ENCODE data around the gene ASPDH.
A peak's percentile ranks its signal among the peaks of the same experiment; 100 is the strongest.

ASPDH gene

GRCh38 chr19:50512999-50513745 is 541 bp downstream of the ASPDH start:
- DNase-seq = no peak

DNA sequence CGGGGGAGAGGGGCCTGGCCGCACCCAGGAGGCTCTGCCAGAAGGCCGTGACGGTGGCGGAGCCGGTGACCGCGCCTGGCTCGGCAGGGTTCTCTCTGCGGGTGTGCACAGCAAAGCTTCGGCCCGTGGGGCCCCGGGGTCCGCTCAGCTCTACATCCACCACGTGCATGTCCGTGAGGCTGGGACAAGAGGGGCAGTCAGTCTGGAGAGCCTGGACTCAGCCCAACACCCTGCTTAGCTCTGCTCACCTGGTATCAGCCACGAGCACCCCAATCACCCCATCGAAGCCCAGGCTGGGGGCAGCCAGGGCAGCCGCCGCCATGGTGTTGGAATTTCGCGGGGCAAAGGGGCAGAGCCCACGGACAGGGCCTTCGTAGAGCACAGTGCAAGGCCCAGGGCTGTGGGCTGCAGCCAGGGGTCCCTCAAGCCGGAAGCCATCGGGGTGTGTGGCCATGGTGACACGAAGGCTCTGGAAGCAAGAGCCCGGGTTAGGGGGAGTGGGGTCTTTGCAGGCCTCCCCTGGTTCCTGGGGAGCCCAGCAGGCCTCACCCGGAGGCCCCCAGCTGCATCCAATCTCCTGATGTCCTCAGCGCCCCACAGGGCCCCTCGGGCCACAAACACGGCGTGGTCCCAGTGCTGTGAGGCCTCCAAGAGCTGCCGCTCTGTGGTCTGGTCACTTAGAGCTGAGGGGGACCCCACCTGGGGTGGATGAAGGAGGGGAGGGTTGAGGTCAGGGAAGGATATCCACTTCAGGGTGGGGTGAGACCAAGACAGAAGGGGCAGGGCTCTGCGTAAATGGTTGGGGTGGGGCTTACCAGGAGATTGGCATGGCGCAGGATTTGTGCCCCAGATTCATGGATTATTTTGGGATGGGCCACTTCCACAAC is 1.4 kb downstream of the ASPDH start:
- DNase-seq = no peak

DNA sequence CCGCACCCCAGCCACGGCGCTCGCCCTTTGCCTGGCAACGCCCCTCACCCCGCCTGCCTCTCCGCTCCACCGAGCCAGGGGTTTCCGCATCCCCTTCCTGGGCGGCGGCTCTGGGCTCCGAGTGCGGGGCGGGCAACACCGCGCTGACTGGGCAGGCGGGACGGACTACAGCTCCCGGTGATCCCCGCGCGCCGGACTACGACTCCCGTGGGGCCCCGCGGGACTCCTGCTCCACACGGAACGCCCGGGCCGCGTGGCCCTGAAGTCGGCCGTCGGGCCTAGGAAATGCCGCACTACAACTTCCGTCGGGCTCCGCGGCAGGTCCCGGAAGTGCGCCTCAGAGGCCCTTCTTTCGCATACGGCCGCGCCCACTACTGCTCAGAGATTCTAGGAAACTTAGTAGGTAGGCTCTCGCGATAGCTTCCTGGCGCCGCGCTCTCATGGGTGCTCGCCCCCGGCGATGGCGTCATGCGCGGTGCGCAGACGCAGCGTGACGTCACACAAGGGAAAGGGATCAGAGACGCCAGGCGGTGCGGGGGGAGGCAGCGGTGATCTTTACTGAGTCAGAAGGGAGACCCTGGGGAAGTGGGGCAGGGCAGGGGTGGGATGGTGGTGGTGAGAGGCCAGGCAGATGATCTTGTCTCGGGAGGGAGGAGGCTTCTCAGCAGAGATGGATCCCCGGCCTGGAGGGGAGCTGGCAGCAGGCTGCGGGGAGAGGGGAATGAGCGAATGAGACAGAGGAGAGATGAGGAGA is 2.5 kb downstream of the ASPDH start, which contains the start of gene JOSD2:
TSS of gene JOSD2 (minus strand) at position 123 of the 754 bp plus-strand sequence. CDS start 760 bp downstream, outside the sequence.
- DNase-seq = peak; percentile 98

GRCh38 chr19:50510700-50511068 is 3.0 kb downstream of the ASPDH start:
- DNase-seq = no peak

GRCh38 chr19:50510121-50510670 is 3.5 kb downstream of the ASPDH start:
- DNase-seq = no peak

DNA sequence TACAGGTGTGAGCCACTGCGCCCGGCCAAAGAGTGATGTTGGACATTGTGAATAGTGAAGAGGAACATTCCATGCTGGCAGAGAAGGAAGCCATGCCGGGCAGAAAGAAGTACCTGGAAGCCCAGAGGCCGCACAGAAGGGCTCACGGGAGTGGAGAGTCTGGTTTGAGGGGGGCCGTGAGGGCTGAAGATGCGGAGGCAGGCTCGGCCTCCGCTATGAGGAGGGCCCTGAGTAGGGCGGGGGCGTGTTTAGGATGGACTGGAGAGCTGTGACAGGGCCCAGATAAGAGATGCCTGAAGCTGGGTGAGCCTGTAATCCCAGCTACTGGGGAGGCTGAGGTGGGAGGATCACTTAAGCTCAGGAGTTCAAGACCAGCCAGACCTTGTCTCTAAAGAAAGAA is 4.3 kb downstream of the ASPDH start:
- no peak for DNase-seq

GRCh38 chr19:50508843-50509190 is 4.9 kb downstream of the ASPDH start:
- no peak for DNase-seq

DNA sequence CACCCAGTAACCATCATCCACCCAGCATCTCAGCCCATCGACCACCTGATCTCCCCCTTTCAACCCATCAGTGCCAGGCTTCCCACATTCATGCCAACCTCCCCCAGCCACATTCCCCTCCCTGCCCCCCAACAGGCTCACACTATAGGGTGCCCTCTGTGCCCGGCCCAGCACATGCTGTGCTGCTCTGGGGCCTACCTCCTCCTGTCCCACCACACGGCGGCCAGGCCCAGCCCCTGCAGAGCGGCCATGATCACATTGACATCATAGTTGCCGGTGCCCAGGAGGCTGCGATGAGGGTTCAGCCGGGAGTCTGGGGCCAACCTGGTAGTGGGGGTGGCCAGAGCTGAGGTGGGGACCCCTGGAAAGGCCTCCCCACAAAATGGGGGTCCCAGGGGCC is 6.3 kb downstream of the ASPDH start:
- no peak for DNase-seq

DNA sequence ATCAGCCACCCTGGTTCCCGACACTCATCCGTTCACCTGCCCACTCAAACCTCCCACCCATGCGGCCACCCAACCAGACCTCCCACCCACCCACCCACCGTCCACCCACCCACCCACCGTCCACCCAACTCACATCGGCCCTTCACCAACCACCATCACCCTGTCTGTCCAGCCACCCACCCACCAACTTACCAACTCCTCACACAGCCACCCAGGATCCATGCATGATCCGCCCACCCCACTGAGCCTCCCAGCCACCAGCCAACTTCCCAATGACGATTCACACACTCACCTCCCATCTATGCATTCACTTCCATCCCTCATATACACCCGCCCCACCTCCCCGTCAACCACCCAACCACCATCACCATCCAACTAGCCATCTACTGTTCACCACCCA is 7.0 kb downstream of the ASPDH start:
- no peak for DNase-seq

GRCh38 chr19:50505856-50506611 is 7.7 kb downstream of the ASPDH start:
- DNase-seq = no peak

DNA sequence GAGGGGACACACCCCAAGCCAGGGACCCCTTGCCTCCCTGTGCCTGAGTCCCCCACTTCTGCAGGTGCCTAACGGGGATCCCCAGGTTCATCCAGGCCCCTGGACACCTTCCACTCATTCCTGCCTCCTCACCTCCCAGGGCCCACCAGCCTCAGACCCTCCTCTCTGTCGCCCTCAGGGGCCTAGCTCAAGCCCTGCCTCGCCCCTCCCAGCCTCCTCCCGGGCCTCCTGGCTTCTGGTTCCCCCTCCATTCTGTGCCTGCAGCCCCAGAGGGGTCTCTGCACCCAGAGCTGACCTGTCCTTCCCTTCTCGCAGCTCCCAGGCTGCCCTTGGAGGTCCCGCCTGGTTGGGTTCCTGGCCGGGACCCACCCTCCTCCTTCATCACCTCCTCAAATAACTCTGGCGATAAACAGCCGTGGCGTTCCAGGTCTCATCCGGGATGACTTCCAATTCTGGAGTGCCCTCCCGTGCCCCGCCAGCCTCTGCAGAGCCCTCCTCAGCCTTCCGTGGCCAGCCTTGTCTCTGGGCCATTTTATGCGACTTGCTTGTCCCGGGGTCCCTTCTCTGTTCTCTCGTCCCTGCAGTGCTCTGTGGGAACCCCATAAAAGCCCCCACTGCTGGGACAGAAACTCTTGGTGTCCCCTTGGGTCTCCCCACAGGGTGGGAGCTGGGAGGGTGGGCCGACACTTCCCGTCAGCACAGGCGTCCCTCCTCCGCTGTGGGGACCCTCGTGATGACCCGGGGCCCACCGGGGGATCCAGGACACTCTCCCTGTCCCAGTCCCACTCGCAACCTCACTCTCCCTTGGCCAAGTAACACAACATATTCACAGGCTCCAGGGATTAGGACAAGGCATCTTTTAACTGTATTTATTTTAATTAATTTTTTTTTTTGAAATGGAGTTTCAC is 11.9 kb downstream of the ASPDH start:
- no peak for DNase-seq

DNA sequence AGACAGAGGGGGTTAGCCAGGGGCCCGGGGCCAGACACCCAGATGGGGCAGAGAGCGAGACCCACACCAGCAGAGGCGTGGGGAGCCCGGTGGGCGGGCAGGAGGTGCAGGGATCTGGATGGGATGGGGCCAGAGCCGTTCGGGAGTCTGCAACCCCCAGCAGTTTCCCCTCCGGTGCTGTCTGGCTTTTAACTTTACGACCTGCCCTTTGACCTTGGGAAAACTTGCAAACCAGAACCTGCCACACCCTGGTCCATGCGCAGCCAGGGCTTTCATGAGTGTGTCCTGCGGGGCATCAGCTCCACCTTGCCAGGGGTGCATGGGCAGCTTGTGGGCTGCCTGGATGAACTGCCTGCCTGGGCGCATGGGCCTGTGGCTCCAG is 12.5 kb downstream of the ASPDH start:
- no peak for DNase-seq

GRCh38 chr19:50500753-50501151 is 13.0 kb downstream of the ASPDH start:
- DNase-seq = no peak

DNA sequence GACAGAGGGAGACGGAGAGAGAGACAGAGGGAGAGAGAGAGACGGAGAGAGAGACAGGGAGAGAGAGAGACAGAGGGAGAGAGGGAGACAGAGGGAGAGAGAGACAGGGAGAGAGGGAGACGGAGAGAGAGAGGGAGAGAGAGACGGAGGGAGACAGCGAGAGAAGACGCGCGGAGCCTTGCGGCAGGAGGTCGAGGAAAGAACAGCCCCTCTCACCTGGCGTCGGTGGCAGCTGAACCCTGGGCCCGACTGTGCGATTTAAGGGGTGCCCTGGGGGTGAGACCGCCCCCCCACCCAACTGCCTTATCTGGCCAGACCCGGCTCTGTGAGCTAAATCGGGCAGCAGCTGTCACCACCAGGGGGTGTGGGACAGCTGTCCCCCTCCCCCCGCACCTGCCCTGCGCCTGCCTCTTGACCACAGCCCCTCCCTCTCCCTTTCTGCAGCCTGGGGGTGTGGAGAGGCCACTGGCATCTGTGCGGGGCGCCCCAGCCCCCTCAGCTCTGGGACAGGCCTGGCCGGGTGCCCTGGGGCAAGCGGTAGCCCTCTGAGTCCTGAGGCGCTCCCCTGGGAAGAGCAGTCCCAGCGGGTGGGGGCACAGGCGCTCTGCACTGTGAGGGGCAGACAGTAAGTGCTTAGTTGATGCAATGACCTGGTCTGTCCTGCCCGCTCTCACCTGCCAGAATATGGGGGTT is 13.5 kb downstream of the ASPDH start:
- no peak for DNase-seq

- no peak for DNase-seq
Observed at GRCh38 chr19:50498219-50499056, 15.3 kb downstream of the ASPDH start.

DNA sequence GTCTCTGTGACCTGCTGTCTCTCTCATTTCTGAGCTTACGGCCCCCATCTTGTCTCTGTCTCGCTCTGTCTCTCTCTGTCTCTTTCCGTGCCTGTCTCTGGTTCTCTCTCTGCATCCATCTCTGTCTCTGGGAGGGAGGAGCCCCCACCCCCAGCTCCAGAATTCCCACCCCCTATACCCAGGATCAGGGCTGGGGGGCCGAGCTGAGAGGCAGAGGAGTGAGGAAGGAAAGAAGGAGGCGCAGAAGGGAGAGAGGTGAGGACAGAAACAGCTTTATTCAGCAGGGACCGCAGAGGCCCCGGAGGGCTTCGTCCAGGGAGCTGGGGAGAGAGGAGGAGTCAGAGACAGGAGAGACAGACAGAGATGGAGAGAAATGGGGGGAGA is 16.7 kb downstream of the ASPDH start:
- DNase-seq = no peak

- DNase-seq = no peak
Observed at GRCh38 chr19:50496189-50497021, 17.3 kb downstream of the ASPDH start.

- no peak for DNase-seq
Observed at GRCh38 chr19:50495020-50495531, 18.6 kb downstream of the ASPDH start.
